KOPT-K1 (cell line): ENCODE data around the gene SRSF2.
"Not testable (repeated sequence)": the region's sequence is repeated elsewhere in the genome, so short reads cannot be mapped to it uniquely, and the experiment has no call there.

Experiments used
- H3K27ac ChIP-seq: fragments of 200-600 bp; sonication (generic); 2 replicates; pipeline ENCODE4 v1.5.1; 2016; ENCODE audit warnings: antibody characterized with exemption, mild to moderate bottlenecking, low read depth, low read length; ENCODE audit not compliant: poor library complexity, severe bottlenecking
- H3K36me3 ChIP-seq: fragments of 200-600 bp; sonication (generic); 2 replicates; pipeline ENCODE4 v1.5.1; 2017; ENCODE audit warnings: antibody characterized with exemption, mild to moderate bottlenecking, low read length, moderate library complexity; ENCODE audit not compliant: insufficient read depth
- H3K9me3 ChIP-seq: fragments of 200-600 bp; sonication (generic); 2 replicates; pipeline ENCODE4 v1.5.1; 2017; ENCODE audit warnings: antibody characterized with exemption, low read length, mild to moderate bottlenecking; ENCODE audit not compliant: insufficient read depth, poor library complexity, severe bottlenecking

The SRSF2 gene

GRCh38 chr17:76747716-76748363, 10.7 kb upstream of the SRSF2 start:
- Histone ChIP-seq H3K9me3 (no peaks in the 10 kb centered on the region), H3K27ac (no peak overlapping the region), H3K36me3 (peaks cover 63% of the 10 kb centered on the region)

GRCh38 chr17:76745785-76746184, 8.7 kb upstream of the SRSF2 start:
- H3K36me3 ChIP-seq, result peaks cover 84% of the 10 kb centered on the region
- not testable (repeated sequence) for H3K27ac ChIP-seq, H3K9me3 ChIP-seq

GRCh38 chr17:76744747-76745146, 7.6 kb upstream of the SRSF2 start:
- Histone ChIP-seq H3K36me3 (peaks cover 82% of the 10 kb centered on the region), H3K9me3 (no peaks in the 10 kb centered on the region), H3K27ac (no peak overlapping the region)

- no peak overlapping the region for H3K27ac ChIP-seq
- H3K36me3 ChIP-seq, result peaks cover 71% of the 10 kb centered on the region
- H3K9me3 ChIP-seq, result no peaks in the 10 kb centered on the region
Observed at GRCh38 chr17:76742958-76743357, 5.8 kb upstream of the SRSF2 start.

GRCh38 chr17:76740329-76741118, 3.4 kb upstream of the SRSF2 start:
- Histone ChIP-seq H3K27ac (no peak overlapping the region), H3K36me3 (peaks cover 62% of the 10 kb centered on the region), H3K9me3 (no peaks in the 10 kb centered on the region)

GRCh38 chr17:76739568-76740115, 2.5 kb upstream of the SRSF2 start:
- H3K36me3 ChIP-seq, result peaks cover 62% of the 10 kb centered on the region
- not testable (repeated sequence) for H3K9me3 ChIP-seq, H3K27ac ChIP-seq

GRCh38 chr17:76738468-76738850, 1.3 kb upstream of the SRSF2 start:
- Histone ChIP-seq H3K36me3 (peaks cover 62% of the 10 kb centered on the region), H3K27ac (peak overlapping the region; percentile 97), H3K9me3 (no peaks in the 10 kb centered on the region)

GRCh38 chr17:76737676-76738467, 741 bp upstream of the SRSF2 start, which contains the start of gene MFSD11:
TSS of gene MFSD11 (plus strand) at chr17:76738119. CDS start at chr17:76738353, 234 bp downstream.
- Histone ChIP-seq H3K36me3 (peaks cover 63% of the 10 kb centered on the region), H3K27ac (peak within 1 kb of the TSS; percentile 97), H3K9me3 (no peaks in the 10 kb centered on the region)

- H3K27ac ChIP-seq, result peak overlapping the region; percentile 97
- H3K36me3 ChIP-seq, result peaks cover 63% of the 10 kb centered on the region
- H3K9me3 ChIP-seq, result no peaks in the 10 kb centered on the region
Observed at GRCh38 chr17:76736349-76737081, 616 bp downstream of the SRSF2 start.

GRCh38 chr17:76735586-76736348, 1.4 kb downstream of the SRSF2 start:
- Histone ChIP-seq H3K9me3 (no peaks in the 10 kb centered on the region), H3K27ac (peak overlapping the region; percentile 97), H3K36me3 (peaks cover 61% of the 10 kb centered on the region)

- Histone ChIP-seq H3K36me3 (peaks cover 67% of the 10 kb centered on the region), H3K9me3 (no peaks in the 10 kb centered on the region), H3K27ac (peak overlapping the region; percentile 97)
Observed at GRCh38 chr17:76735006-76735405, 2.1 kb downstream of the SRSF2 start.

GRCh38 chr17:76734080-76734840, 2.9 kb downstream of the SRSF2 start:
- H3K9me3 ChIP-seq, result no peaks in the 10 kb centered on the region
- H3K36me3 ChIP-seq, result peaks cover 74% of the 10 kb centered on the region
- H3K27ac ChIP-seq, result peak overlapping the region; percentile 97

- Histone ChIP-seq H3K27ac (peak overlapping the region; percentile 97), H3K36me3 (peaks cover 76% of the 10 kb centered on the region), H3K9me3 (no peaks in the 10 kb centered on the region)
Observed at GRCh38 chr17:76733618-76733957, 3.5 kb downstream of the SRSF2 start.
